Amniotic stem cell (primary cell): Measurements from ENCODE around the gene SRCIN1.
"Not testable (repeated sequence)": the region's sequence is repeated elsewhere in the genome, so short reads cannot be mapped to it uniquely, and the experiment has no call there.

Source experiments
- DNase-seq: peaks from one replicate; lab custom pipeline; 2025; lab: John Stamatoyannopoulos, UW

The SRCIN1 gene

GRCh38 chr17:38509772-38510420, 95.9 kb downstream of the SRCIN1 start:
- DNase-seq = no peak

GRCh38 chr17:38508954-38509771, 96.6 kb downstream of the SRCIN1 start:
- DNase-seq = peak; percentile 90

GRCh38 chr17:38508570-38508950, 97.2 kb downstream of the SRCIN1 start:
- DNase-seq = no peak

- DNase-seq = no peak
Observed at GRCh38 chr17:38507921-38508569, 97.7 kb downstream of the SRCIN1 start.

- no peak for DNase-seq
Observed at GRCh38 chr17:38507436-38507835, 98.3 kb downstream of the SRCIN1 start.

- DNase-seq = no peak
Observed at GRCh38 chr17:38504216-38504615, 101.5 kb downstream of the SRCIN1 start.

- not testable (repeated sequence) for DNase-seq
Observed at GRCh38 chr17:38503286-38503913, 102.4 kb downstream of the SRCIN1 start.

GRCh38 chr17:38501718-38502117, 104.0 kb downstream of the SRCIN1 start:
- not testable (repeated sequence) for DNase-seq

- not testable (repeated sequence) for DNase-seq
Observed at GRCh38 chr17:38499230-38499629, 106.5 kb downstream of the SRCIN1 start.

- DNase-seq = no peak
Observed at GRCh38 chr17:38498353-38498752, 107.4 kb downstream of the SRCIN1 start.

GRCh38 chr17:38497656-38498055, 108.1 kb downstream of the SRCIN1 start:
- DNase-seq = not testable (repeated sequence)

GRCh38 chr17:38494152-38494551, 111.6 kb downstream of the SRCIN1 start:
- not testable (repeated sequence) for DNase-seq

GRCh38 chr17:38492067-38493040, 113.4 kb downstream of the SRCIN1 start:
- peak; percentile 56 for DNase-seq

GRCh38 chr17:38491346-38492066, 114.2 kb downstream of the SRCIN1 start:
- DNase-seq = not testable (repeated sequence)

GRCh38 chr17:38489774-38490173, 116.0 kb downstream of the SRCIN1 start:
- DNase-seq = not testable (repeated sequence)

GRCh38 chr17:38485681-38486298, 120.0 kb downstream of the SRCIN1 start:
- DNase-seq = not testable (repeated sequence)

GRCh38 chr17:38485146-38485468, 120.6 kb downstream of the SRCIN1 start:
- no peak for DNase-seq

GRCh38 chr17:38484242-38485145, 121.3 kb downstream of the SRCIN1 start:
- DNase-seq = peak; percentile 16

GRCh38 chr17:38482700-38483043, 123.1 kb downstream of the SRCIN1 start:
- not testable (repeated sequence) for DNase-seq
